OCI-M2 (cell line): ENCODE data around the gene SH3D19.
"Not testable (repeated sequence)": the region's sequence is repeated elsewhere in the genome, so short reads cannot be mapped to it uniquely, and the experiment has no call there.

ENCODE experiments used
- DNase-seq: peaks from one replicate; lab custom pipeline; 2025; ENCODE audit not compliant: unreplicated experiment; lab: John Stamatoyannopoulos, UW

SH3D19 gene

GRCh38 chr4:151284534-151285245 lies 40.7 kb downstream of the SH3D19 start:
- no peak for DNase-seq

- DNase-seq, result no peak
Observed at GRCh38 chr4:151276787-151277562, 48.4 kb downstream of the SH3D19 start, which contains the start of gene PRSS48. PRSS48 (plus strand) TSS chr4:151277161; CDS start chr4:151277173, 12 bp downstream.

- not testable (repeated sequence) for DNase-seq
Observed at GRCh38 chr4:151268905-151269304, 56.5 kb downstream of the SH3D19 start.

GRCh38 chr4:151267822-151268535 lies 57.4 kb downstream of the SH3D19 start:
- DNase-seq, result no peak

GRCh38 chr4:151267104-151267503 lies 58.3 kb downstream of the SH3D19 start:
- DNase-seq, result no peak

GRCh38 chr4:151266497-151266896 lies 58.9 kb downstream of the SH3D19 start:
- DNase-seq, result no peak

- no peak for DNase-seq
Observed at GRCh38 chr4:151263455-151263854, 62.0 kb downstream of the SH3D19 start.

- no peak for DNase-seq
Observed at GRCh38 chr4:151260526-151260925, 64.9 kb downstream of the SH3D19 start.

- DNase-seq, result no peak
Observed at GRCh38 chr4:151259752-151260151, 65.7 kb downstream of the SH3D19 start.

- no peak for DNase-seq
Observed at GRCh38 chr4:151257704-151258103, 67.7 kb downstream of the SH3D19 start.

- DNase-seq, result no peak
Observed at GRCh38 chr4:151256134-151256533, 69.3 kb downstream of the SH3D19 start.

GRCh38 chr4:151255680-151256079 lies 69.7 kb downstream of the SH3D19 start:
- DNase-seq, result not testable (repeated sequence)

GRCh38 chr4:151255226-151255625 lies 70.2 kb downstream of the SH3D19 start:
- DNase-seq, result not testable (repeated sequence)

- DNase-seq, result no peak
Observed at GRCh38 chr4:151251603-151252304, 73.7 kb downstream of the SH3D19 start.

GRCh38 chr4:151250706-151251105 lies 74.7 kb downstream of the SH3D19 start:
- DNase-seq, result no peak

- DNase-seq, result no peak
Observed at GRCh38 chr4:151248519-151248918, 76.9 kb downstream of the SH3D19 start.

- no peak for DNase-seq
Observed at GRCh38 chr4:151247395-151247794, 78.0 kb downstream of the SH3D19 start.

GRCh38 chr4:151246742-151247141 lies 78.7 kb downstream of the SH3D19 start:
- no peak for DNase-seq

GRCh38 chr4:151242305-151242704 lies 83.1 kb downstream of the SH3D19 start:
- no peak for DNase-seq

GRCh38 chr4:151239608-151240007 lies 85.8 kb downstream of the SH3D19 start:
- DNase-seq, result no peak

GRCh38 chr4:151238477-151238876 lies 86.9 kb downstream of the SH3D19 start:
- no peak for DNase-seq
